Effector CD8-positive, alpha-beta T cell (primary cell): ENCODE data around the gene SMAD9.
A peak's percentile ranks its signal among the peaks of the same experiment; 100 is the strongest.

ENCODE experiments used
- DNase-seq: peaks from one replicate; lab custom pipeline; 2025; lab: John Stamatoyannopoulos, UW

The SMAD9 gene

DNA sequence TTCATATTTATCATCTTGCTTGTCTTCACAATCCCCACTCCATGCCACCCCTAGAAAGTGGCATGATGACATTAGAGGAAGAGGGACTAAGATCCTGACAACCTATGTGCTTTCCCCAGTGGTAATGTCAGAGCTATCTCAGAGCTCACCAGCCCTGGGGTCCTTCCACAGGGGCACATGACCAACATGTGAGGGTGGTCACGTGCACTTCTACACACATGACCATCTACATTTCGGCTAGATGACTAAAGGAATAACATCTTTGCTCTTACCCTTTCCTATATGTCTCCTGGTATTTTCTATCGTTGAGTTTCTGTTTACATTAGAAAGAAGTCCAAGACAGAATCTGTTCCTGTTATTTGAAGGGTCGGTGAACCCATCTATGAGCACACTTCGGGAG lies 54.8 kb downstream of the SMAD9 start:
- no peak for DNase-seq

DNA sequence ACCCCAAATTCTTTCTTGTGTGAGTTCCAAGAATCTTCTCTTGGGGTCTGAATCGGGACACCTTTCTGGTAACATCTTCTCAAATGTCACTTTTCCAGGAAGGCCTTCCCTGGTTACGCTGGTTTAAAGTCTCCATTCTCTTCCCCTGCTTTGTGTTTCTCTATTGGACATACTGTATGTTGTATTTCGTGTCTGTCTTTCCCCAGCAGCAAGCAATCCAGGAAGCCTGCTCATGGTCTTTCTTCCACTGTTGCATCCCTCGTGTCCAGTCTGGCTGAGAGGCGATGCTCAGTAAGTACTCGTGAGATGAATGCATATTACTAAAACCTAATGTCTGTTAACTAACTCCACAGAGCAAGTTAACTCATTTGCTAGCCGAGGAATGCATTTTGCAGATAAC lies 57.3 kb downstream of the SMAD9 start:
- no peak for DNase-seq

DNA sequence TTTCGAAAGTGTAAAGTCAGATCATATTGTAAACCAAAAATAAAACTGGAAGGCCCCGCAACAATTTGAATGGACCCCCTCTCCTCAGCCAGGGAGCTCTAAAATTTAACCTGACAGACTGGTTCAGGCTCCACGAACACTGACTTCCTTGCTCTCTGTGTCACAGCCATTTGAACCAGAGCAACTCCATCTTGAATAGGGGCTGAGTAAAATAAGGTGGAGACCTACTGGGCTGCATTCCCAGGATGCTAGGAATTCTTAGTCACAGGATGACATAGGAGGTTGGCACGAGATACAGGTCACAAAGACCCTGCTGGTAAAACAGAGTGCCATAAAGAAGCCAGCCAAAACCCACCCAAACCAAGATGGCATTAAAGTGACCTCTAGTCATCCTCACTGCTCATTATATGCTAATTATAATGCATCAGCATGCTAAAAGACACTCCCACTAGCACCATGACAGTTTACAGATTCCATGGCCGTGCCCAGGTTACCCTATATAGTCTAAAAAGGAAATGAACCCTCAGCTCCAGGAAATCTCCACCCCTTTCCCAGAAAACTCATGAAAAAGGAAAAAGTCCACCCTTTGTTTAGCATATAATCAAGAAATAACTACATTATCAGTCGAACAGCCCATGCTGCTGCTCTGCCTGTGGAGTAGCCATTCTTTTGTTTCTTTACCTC lies 57.9 kb downstream of the SMAD9 start:
- no peak for DNase-seq

DNA sequence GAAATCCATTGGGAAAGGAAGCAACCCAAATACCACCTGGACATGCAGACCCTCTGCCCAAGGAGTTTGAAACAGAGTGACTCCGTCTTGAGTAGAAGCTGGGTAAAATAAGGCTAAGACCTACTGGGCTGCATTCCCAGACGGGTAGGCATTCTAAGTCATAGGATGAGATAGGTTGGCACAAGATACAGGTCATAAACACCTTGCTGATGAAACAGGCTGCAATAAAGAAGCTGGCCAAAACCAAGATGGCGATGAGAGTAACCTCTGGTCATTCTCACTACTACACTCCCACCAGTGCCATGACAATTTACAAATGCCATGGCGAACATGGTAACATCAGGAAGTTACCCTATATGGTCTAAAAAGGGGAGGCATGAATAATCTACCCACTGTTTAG lies 60.8 kb downstream of the SMAD9 start:
- DNase-seq, result no peak

DNA sequence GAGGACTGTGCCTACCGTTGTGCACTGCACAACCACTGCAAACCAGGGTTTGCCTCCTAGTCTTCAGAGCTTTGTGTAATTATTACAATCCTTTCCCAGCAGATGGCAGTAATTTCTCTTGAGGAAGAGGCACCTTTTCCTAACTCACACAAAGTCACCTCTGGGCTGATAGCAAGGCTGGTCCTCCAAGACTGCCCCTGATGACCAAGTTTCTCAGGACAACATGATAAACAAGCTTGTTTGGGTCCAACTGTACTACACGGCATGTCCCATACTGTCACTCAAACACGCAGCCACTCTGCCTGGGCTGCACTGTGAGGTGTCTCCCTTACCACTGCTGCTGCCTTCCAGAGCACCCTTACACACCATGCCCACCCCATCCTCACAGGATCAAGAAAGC lies 61.7 kb downstream of the SMAD9 start:
- DNase-seq, result no peak

DNA sequence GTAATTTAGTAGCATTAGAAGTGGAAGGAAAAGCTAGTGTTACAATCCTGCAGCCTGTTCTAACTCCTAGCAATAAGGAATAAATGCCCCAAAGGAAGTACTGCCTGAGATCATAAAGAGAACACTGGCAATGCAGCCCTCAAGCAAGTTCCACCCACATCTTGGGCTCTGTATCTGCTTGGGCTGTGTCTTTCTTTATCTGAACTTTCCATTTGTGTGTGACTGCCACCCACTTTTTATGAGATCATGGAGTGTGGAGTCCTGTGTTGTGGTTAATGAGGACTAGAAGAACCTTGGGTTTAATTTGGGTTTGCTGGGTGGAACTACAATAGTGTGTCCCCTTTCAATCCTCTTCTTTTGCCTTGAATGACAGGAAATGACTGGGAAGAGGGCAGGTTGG lies 62.8 kb downstream of the SMAD9 start:
- no peak for DNase-seq

DNA sequence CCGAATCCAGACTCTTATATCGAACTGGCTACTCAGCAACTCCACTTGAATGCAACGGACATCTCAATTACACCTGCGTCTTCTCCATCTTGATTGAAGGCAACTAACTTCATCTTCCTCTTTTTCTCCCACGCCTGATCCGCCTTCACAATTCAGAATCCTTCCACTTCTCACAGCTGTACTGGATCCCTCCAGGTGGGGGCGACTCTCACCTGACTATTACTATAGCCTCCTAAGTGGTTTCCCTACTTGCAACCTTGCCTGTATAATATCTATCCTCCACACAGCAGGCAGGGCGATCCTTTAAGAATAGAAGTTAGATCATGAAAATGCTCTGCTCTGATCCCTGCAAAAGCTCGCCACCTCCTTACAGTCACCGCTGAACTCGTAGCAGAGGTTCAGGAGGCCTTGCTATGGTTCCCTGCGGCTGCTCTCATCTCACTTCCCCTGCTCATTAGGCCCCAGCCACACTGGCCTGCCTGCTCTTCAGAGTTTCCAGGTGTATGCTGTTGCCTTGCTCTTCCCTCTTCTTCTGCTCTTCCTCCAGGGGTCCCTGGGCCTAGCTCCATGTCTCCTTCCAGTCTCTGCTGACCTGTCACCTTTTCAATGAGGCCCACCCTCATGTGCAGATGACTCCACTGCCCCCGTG lies 69.1 kb downstream of the SMAD9 start:
- no peak for DNase-seq

DNA sequence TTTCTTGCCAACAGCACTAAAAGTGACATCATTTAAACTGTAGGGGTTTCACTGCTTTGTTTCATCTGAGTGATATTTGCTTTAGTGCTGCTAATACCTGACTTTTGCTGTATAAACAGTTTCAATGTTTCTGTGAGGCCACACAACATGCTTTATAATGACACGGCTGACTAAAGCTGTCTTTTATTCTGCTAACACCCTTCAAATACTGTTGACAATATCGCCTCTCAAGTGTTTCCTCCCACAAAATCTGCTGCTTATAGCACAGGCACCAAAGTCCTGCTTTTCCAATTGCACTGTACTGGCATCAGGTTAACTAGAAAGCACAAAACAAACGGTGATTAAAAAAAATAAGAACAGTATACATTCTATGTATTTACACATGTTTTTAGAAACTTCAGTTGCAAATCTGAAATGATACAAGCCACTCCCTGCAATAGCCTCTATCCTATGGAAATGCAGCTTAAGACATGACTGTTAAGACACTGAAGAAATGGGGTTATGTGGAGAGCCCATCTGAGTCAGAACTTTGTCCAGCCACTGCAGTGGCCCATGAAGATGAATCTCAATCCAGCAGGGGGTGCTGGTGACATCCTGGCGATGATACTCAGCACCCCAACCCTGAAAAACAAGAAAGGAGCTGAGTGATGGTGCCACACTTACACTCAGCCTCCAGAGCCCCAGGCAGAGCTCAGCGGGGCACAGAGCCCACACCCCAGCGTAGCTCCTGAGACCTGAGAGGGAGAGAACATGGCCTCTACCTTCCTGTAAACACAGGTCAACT lies 71.6 kb downstream of the SMAD9 start:
- no peak for DNase-seq

DNA sequence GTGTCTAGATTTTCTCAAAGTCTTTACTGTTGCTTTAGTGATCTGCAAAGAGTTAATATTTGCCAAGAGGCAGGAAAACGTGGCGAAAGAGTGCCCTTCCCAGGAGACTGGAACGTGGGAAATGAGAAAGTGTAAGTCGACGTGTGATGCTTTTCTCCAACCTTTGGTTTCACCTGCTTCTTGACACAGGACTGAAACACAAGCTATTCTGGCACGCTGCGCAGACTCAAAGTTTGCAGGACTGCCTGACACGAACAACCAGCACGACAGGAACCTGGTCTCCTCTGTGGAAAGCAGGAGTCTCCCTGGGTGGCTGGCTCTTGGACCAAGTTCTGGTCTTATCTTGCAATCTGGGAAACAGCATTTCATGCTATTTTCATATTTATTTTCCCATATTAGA lies 72.4 kb downstream of the SMAD9 start:
- DNase-seq, result no peak

DNA sequence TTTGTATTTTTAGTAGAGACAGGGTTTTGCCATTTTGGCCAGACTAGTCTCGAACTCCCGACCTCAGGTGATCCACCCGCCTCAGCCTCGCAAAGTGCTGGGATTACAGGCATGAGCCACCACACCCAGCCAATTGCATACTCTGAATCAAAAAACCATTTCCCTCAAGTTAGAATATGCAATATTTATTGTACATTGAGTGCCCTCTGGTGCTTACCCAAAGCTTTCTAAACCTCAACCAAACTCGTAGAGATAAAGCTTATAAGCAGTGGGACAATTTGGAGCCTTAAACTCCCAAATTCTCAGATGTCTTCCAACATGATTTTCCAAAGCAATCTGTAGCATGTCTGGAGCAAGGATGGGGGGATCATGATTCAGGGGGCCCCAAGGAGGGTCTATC lies 78.6 kb downstream of the SMAD9 start:
- no peak for DNase-seq

DNA sequence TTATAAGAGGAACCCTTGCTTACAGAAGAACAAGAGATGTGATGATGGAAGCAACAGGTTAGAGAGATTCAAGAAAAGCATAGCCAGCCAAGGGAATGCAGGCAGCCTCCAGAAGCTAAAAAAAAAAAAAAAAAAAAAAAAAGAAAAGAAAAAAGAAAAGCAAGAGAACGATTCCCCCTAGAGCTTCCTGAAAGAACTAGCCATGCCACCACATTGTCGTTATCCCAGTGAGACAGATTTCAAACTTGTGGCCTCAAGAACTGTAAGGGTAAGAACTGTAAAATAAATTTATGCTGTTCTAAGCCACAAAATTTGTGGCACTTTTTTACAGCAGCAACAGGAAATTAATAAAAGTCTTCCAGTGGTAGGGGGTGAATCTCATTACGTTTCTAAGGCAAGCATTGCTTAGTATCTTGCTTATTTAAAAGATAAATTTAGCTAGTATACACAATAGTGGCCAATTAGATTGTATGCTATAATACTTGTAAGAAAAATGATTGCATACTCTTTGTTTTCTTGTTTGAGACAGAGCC lies 79.3 kb downstream of the SMAD9 start:
- no peak for DNase-seq

DNA sequence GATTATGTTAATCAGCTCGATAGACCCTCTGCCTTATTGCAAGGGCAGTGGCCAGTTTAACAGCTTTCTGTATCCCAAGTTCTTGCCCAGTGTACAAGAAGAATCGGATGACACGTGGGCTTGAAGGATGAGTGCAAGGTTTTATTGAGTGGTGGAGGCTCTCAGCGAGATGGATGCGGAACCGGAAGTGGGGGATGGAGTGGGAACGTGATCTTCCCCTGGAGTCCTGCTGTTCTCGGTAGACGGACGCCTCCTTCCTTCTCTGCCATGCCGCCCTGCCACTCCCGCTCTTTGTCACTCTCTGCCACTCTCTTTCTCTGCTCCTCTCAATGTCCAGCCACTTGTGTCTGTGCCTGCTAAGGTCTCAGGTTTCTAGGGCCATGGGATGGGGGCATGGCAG lies 80.1 kb downstream of the SMAD9 start:
- no peak for DNase-seq

DNA sequence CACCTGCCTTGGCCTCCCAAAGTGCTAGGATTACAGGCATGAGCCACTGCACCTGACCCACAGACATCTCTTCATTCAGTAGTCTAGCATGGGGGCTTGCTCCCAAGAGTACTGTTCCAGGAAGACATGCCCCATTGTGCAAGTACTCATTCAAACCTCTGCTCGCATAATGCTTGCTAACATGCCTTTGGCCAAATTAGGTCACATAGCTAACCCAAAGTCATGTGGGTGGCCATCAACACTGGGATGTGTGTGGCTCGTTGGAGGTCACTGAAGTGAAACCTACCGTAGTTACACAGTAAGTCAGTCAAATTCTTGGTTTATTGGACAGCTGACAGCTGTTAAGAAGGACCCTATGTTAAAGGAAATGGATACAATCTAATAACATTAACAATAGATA lies 80.8 kb downstream of the SMAD9 start:
- DNase-seq, result no peak

DNA sequence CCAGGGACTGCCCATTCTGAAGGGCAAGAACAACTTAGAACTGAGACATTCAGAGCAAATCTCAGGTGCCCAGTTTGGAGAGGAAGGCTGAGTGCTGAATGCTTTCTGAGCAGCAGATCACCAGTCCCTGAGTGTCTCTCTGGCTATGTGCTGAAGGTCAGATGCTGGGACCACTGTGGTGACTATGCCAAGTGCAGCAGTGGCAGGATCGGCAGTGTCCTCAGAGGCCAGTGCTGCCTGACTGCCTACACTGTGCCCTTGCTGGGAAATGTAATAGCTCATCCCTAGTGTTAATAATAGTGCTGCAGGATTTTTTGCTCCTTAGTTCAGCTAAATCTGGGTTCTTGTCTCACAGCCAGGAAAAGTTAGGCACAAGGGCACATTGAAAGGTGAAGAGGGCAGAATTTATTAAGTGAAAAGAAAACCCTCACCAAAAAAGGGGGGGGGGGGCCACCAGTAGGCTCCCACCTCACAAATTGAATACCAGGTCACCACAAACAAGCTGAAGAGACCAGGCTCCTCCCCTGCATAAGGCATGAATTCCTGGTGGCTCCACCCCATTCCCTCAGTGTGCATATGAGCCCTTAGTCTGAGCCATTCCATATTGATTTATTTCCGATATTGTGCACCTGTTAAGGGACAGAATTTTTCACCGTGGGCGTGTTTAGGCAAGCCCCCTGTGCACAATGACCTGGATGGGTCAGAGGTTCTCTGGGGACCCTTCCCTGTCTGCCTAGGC lies 82.5 kb downstream of the SMAD9 start:
- no peak for DNase-seq

DNA sequence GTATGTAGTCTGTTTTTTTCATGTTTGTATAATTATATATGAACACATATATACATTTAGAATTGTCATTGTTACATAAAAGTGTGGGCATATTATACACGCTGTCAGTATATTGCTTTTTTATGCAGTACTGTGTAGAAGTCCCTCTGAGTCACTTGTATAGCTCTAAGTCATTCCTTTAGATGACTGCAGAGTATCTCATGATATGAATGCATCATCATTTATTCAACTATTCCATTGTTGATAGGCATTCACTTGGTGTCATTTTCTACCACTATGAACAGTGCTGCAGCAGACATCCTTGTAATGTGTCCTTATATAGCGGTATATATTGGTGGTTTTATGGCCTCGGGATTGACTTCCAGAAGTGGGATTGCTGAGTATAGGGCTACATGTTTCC lies 85.7 kb downstream of the SMAD9 start:
- no peak for DNase-seq

DNA sequence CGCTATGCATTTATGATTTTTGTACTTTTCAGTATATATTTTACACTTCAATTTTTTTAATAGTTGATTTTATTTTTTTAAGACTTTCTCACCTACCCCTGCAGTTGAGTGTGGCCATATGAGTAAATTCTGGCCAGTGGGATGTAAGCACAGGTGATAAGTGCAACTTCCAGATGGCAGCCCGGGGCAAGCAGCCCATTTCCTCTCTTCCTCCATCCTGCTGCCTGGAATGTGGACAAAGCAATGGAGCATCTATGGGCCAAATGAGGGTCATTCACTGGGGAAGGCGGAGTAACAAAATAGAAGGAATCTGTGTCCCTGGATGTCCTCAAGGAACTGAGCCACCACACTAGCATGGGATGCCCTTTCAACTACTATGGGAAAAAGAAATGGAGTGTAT lies 88.7 kb downstream of the SMAD9 start:
- DNase-seq, result no peak

DNA sequence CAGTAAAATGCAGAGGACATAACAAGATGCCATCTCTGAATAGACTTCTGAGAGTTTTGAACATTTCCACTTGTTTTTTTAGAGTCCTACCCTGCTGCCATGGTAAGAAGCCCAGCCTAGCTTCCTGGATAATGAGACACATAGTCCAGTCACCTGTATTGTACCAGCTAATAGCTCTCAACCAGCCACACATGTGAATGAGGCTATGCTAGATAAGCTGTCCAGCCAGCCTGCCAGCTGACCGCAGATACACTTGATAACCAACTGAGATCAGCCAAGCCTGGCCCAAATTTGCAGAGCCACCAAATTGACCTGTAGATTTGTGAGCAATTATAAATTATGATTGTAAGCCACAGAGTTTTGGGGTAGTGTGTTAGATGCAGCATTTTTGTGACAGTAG lies 90.3 kb downstream of the SMAD9 start:
- no peak for DNase-seq

DNA sequence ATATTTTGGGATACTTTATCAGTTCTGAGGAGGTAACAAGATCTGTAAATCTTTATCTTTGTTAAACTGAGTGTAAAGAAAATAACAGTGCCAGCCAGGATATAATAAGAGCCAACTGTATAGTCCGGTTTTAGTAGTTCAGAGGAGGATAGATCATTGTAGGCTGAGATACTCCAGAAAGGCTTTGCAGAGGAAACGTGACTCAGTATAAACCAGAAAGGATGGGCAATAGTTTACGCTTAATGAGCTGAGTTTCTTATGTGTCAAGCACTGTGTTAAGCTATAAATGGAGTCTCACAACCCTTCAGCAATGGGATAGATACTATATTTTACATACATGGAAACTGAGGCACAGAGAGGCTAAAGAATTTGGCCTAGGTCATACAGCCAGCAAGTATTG lies 97.3 kb downstream of the SMAD9 start:
- no peak for DNase-seq

DNA sequence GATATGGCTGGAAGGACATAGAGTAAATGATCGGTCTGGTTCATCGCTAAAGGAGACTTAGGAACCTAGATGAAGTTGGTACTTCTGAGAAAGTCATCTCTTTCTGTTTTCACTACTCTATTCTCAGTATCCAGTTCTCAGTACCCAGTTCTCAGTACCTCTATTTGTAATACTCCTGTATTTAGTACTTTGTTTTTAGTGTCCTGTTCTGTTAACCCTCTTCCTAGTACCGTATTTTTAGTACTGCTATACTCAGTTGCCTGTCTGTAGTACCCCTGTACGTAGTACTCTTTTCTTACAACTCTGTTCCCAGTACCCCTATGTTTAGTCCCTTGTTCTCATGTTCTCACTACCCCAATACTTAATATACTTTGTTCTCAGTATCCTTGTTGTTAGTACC lies 99.8 kb downstream of the SMAD9 start:
- no peak for DNase-seq

DNA sequence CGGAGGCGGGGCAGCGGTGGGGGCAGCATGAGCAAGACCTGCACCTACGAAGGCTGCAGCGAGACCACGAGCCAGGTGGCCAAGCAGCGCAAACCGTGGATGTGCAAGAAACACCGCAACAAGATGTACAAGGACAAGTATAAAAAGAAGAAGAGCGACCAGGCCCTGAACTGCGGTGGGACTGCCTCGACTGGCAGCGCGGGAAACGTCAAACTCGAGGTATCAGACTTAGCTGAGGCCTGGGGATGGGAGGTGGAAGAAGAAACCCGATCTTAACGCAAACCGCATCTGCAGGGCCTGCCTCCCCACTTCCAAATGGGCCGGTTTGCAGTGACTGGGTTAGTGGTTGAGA lies 100.3 kb downstream of the SMAD9 start:
- no peak for DNase-seq

DNA sequence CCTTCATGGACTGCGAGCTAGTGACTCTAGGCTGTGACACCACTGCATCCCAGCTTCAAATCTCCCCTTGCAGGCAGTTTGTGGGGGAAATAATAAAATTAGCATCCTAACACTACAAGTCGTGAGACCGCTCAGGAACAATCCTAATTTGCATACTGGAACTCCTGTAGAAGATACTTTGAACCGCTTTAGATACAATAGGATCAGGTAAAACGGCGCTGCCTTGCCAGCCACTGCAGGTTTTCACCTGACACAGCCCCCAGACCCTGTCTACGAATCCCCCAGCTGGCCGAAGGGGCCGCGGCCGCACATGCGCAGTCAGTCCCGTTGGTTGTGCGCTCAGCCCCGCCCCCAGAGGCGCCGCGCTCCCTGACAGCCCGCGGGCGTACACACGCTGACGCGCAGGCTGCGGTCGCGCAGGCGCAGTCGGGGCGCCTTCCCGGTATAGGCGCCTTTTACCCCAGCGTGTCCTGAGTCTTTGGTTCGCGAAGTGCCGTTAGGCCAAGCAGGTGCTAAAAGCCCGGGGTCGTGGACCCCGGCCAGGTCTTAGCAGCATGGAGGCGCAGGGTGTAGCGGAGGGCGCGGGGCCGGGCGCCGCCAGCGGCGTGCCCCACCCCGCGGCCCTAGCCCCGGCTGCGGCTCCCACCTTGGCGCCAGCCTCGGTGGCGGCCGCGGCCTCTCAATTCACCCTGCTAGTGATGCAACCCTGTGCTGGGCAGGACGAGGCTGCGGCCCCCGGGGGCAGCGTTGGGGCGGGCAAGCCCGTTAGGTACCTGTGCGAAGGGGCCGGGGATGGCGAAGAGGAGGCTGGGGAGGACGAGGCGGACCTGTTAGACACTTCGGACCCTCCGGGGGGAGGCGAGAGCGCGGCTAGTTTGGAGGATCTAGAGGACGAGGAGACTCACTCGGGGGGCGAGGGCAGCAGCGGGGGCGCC lies 101.0 kb downstream of the SMAD9 start, which contains the start of gene RFXAP:
Gene RFXAP, plus strand, starts transcription at position 419 of the 935 bp plus-strand sequence. Its CDS starts 136 bp downstream, at position 555.
- peak; percentile 88 for DNase-seq
